ENCODE data around the gene RPS27.
"Not testable (repeated sequence)": the region's sequence is repeated elsewhere in the genome, so short reads cannot be mapped to it uniquely, and the experiment has no call there.

- TF ChIP-seq CTCF, POLR2A (IDR thresholded peaks at IDR 0.05): not testable (repeated sequence)
Observed at GRCh38 chr1:153996882-153997281, 6.3 kb downstream of the RPS27 start.
